HG03439 (cell line): ENCODE data around the gene KCNG4.
"Not testable (repeated sequence)": the region's sequence is repeated elsewhere in the genome, so short reads cannot be mapped to it uniquely, and the experiment has no call there.

Experiments used
- ATAC-seq: cut with Tn5 transposase; IDR thresholded peaks from one replicate; pipeline ENCODE4 v1.9.1; 2021; ENCODE audit warnings: mild to moderate bottlenecking, moderate library complexity; ENCODE audit not compliant: unreplicated experiment

KCNG4 gene

GRCh38 chr16:84212154-84212553 lies 27.7 kb downstream of the KCNG4 start:
- no peak for ATAC-seq

DNA sequence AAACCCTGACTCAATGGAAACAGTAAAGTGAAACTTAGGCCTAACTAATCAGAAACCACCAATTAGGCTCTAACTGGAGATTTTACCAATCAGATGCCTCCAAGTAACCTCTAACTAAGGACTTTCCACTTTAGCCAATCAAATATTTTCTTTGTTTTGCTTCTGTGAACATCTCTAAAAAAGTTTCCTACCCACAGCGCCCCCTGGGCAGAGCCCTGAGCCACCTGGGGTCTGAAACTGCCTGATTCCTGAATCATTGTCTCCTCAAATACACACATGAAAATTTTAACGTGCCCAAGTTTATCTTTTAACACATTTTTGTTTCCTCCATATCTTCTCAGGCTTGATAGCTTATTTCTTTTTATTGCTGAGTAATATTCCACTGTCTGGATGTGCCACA lies 29.8 kb downstream of the KCNG4 start:
- no peak for ATAC-seq

GRCh38 chr16:84207879-84208278 lies 31.9 kb downstream of the KCNG4 start:
- no peak for ATAC-seq

DNA sequence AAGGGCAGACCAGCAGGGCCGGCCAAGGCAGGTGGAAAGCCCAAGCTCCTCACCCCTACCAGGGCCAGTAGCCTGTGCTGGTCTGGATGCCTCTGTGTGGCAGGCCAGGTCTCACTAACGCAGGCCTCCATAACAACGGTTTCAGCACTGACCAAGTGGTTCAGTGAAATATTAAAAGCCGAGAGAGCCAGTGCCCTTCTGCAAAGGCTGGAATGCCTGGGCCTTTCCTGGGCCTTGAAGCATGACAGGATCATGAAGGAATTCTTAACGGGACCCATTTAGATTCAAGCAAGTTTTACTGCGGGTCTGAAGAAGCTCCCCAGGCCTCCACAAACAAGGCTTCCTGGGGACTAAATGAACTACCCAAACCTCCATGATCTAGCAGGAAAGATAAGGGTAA lies 32.6 kb downstream of the KCNG4 start:
- ATAC-seq = no peak

DNA sequence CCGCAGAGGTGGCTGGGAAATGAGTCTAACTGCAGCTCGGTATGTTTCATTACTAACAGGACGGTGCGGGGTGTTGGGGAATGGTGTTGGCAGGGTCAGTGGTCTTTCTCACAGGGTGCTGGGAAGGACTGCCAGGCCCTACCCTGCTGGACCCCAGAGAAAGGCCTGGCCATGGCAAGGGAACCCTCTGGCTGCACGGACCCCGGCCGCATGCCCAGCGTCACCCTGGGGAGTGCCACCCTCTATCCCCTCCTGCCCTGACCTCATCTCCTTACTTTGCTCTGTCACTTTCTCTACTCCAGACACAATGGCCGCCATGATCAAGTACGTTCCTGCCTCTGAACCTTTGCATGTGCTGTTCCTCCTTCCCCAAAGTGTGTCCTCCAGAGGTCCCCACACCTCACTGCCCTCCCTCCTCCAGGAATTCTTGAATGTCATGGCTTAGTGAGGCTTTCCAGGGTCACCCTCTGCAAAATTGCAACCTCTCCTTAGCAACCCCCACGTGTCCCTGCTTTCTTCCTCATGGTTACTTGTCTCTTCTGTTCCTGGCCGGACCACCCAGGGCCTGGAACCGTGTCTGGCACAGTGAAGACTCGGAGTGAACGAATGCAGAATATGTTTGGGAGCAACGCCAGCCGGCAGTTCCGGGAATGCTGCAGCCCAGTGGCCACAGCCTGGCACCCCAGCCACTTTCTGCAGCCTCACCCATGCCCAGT lies 33.7 kb downstream of the KCNG4 start:
- no peak for ATAC-seq

GRCh38 chr16:84205123-84205522 lies 34.7 kb downstream of the KCNG4 start:
- ATAC-seq = not testable (repeated sequence)

DNA sequence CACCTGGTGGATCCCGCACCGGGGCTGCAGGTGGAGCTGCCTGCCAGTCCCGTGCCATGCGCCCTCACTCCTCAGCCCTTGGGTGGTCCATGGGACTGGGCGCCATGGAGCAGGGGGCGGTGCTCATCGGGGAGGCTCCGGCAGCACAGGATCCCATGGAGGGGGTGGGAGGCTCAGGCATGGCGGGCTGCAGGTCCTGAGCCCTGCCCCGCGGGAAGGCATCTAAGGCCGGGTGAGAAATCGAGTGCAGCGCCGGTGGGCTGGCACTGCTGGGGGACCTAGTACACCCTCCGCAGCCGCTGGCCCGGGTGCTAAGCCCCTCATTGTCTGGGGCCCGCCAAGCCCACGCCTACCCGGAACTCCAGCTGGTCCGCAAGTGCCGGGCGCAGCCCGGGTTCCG lies 35.3 kb downstream of the KCNG4 start:
- not testable (repeated sequence) for ATAC-seq

DNA sequence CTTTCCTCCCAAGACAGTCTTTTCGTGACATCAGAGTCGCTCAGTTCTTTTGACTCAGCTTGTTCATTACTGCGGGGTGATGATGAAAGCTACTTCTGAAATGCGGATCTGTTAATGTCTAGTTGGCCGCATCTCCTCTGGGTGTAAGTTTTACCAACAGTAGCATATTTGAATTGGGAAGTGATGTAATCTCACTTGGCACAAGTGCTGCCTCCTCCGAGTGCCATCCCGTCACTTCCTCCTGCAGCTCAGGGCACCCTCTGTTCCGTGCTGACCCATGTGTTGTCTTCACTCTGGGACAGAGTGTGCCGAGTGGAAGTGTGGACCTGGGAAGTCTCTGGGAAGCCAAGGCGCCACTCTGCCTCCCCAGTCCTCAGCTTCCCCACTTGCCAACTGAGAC lies 40.0 kb downstream of the KCNG4 start:
- ATAC-seq = no peak

GRCh38 chr16:84199097-84199496 lies 40.7 kb downstream of the KCNG4 start:
- ATAC-seq = no peak

- ATAC-seq = no peak
These were observed 41.4 kb downstream of the KCNG4 start for GRCh38 chr16:84198401-84198800.

DNA sequence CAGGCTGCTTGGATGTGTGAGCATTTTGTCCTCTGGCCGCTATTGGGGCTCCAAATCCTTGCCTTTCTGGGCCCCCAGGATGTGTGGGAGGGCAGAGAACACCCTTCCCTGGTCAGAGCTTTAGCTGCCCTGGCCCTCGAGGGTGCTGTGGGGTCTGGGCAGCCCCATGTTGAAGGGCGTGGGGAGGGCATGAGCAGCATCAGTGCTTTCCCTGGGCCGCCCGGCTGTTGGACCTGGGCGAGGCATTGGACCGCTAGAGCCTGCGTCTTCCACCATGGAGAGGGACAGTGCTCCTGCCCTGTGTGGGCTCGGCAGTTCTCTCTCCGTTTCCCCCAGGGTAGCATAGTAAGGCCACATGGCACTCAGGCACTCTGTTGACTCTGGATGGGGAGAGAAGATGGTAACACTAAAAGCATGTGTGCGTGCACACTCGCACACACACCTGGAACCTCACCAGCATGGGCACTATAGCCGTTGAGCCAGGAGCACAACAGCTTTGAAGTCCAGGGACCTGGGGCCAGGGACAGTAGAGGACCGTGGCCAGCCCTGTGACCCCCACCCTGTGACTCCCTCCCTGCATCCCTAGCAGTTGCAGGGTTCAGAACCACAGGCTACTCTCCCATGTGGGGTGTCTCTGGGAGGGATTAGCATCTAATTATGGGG lies 42.2 kb downstream of the KCNG4 start:
- no peak for ATAC-seq

GRCh38 chr16:84196727-84197394 lies 43.0 kb downstream of the KCNG4 start:
- ATAC-seq = no peak

DNA sequence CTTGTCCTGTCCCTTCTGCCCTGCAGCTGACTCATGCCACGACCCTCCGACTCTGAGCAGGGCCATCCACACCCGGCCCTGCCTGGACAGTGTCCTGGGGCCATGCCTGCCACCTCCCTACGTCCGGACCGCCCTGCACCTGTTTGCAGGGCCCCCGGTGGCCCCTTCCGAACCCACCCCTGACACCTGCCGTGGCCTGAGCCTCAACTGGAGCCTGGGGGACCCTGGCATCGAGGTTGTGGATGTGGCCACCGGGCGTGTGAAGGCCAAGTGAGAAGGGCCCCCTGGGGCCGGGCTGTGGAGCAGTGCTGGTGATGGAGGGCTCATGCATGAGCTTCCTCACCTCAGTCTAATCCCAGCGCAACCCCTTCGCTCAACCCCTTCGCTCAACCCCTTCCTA lies 43.7 kb downstream of the KCNG4 start:
- no peak for ATAC-seq

- ATAC-seq = no peak
These were observed 44.4 kb downstream of the KCNG4 start for GRCh38 chr16:84195201-84196093.

DNA sequence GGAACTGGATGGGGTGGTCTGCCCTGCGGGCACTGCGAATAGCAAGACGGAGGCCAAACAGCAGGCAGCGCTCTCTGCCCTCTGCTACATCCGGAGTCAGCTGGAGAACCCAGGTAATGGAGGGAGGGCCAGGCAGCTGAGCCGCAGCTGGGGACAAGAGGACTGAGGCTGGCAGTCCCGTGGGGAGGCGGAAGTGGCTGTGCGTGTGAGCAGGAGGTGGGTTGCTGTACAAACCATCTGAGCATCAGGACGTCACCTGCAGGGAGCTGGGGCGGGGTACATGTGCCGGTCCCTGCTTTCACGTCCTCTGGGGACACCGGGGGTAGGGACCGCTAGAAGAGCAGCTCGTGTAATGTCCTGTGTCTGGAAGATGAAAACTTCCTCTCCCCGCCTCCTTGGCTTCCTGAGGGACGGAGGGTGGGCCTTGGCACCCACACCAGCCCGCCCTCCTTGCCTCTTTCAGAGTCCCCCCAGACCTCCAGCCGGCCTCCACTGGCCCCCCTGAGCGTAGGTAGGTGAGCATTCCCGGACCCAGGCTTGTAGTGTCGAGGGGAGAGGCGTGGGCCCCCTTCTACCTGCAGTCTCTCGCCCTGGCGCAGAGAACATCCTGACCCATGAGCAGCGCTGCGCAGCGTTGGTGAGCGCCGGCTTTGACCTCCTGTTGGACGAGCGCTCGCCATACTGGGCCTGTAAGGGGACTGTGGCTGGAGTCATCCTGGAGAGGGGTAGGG lies 45.2 kb downstream of the KCNG4 start:
- ATAC-seq = no peak

- ATAC-seq = no peak
These were observed 45.8 kb downstream of the KCNG4 start for GRCh38 chr16:84194018-84194417.

GRCh38 chr16:84193480-84193879 lies 46.3 kb downstream of the KCNG4 start:
- no peak for ATAC-seq

DNA sequence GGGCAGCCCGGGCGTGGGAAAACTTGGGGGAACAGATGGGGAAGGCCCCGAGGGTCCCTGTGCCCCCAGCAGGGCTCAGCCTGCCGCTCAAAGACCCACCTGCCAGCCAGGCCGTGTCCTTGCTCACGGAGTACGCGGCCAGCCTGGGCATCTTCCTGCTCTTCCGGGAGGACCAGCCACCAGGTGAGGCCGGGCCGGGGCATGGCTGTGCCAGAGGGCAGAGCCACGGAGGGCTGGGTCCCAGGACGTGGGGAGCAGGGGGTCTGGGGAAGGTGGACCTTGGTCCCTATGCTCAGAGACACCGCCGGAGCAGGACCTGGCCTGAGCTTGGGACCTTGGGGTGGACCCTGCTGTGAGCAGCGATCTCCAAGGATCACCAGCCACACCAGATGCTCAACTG lies 48.3 kb downstream of the KCNG4 start:
- ATAC-seq = no peak

DNA sequence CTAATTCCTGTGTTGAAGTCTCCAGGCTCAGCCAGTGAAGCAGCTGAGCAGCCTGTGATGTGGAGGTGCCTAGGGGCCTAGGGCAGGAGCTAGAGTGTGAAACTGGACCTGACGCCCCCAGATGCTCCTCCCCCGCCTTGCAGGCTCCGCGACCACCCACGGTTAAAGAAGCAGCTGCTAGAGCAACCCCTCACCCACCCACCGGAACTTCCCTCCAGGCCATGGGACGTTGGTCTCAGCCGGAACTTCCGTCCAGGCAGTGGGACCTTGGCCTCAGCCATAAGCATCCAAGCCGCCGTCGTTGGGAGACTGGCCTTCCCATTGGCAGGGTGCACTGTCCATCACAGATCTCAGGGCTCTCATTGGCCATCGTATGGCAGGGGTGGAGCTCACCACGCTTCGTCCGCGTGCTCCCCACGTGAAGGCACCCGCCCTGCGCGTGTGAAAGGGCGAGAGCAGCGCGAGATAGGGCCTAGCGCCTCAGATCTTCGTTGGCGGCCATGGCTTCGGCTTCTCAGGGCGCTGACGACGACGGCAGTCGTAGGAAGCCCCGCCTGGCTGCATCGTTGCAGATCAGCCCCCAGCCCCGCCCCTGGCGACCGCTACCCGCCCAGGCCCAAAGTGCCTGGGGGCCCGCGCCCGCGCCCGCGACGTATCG lies 49.0 kb downstream of the KCNG4 start, which contains the start of gene ADAD2:
Gene ADAD2, plus strand, starts transcription at position 427 of the 658 bp plus-strand sequence. Its CDS starts 74 bp downstream, at position 501.
- ATAC-seq = no peak
